ENCODE data around the gene AKIP1. TPM values are rescaled to one million over a fixed set of nuclear protein-coding genes. Genes with fewer than 3 reads are reported as not detected.
"Not testable (repeated sequence)": the region's sequence is repeated elsewhere in the genome, so short reads cannot be mapped to it uniquely, and the experiment has no call there.

Gene AKIP1
- total RNA-seq, 1 donor from 2014 or later = 11.4 TPM

DNA sequence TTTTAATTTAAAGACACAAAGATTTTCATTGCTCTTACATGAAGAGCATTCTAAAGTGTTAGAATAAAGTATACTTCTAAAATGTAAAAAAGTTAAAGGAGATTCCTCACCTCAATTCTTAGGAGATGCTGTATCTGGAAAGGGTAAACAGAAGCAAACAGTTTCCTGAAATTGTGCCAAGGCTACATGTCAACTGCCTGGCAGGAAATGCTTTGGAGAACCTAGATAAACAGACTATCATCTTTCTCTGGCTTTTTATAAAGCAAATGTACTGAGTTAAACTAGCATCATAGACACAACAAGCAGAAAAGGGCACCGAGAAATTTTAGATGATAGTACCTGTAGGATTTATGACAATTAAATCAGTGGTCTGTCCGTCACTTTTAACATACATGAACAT, 24.7 kb upstream of the AKIP1 start:
- intact Hi-C loops (cut with DNase I) = no loop called here
- H3K27me3 ChIP-seq = no peaks in the 10 kb centered on the region
- no peaks in the 10 kb centered on the region for H3K36me3 ChIP-seq
- H3K27ac ChIP-seq = no peak overlapping the region
- DNase-seq (ENCODE audit: low spot score in 2 of 2) = no peak
- H3K4me3 ChIP-seq = no peak overlapping the region
- H3K9me3 ChIP-seq = no peaks in the 10 kb centered on the region
- TF ChIP-seq, protein P1, sequence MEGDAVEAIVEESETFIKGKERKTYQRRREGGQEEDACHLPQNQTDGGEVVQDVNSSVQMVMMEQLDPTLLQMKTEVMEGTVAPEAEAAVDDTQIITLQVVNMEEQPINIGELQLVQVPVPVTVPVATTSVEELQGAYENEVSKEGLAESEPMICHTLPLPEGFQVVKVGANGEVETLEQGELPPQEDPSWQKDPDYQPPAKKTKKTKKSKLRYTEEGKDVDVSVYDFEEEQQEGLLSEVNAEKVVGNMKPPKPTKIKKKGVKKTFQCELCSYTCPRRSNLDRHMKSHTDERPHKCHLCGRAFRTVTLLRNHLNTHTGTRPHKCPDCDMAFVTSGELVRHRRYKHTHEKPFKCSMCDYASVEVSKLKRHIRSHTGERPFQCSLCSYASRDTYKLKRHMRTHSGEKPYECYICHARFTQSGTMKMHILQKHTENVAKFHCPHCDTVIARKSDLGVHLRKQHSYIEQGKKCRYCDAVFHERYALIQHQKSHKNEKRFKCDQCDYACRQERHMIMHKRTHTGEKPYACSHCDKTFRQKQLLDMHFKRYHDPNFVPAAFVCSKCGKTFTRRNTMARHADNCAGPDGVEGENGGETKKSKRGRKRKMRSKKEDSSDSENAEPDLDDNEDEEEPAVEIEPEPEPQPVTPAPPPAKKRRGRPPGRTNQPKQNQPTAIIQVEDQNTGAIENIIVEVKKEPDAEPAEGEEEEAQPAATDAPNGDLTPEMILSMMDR (IDR thresholded peaks at IDR 0.05) = no peak
- H3K4me1 ChIP-seq = no peaks in the 10 kb centered on the region

DNA sequence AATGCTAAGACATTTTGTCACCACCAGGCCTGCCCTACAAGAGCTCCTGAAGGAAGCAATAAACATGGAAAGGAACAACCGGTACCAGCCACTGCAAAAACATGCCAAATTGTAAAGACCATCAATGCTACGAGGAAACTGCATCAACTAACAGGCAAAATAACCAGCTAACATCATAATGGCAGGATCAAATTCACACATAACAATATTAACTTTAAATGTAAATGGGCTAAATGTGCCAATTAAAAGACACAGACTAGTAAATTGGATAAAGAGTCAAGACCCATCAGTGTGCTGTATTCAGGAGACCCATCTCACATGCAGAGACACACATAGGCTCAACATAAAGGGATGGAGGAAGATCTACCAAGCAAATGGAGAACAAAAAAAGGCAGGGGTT, 19.8 kb upstream of the AKIP1 start:
- H3K9me3 ChIP-seq; H3K27ac ChIP-seq; DNase-seq (ENCODE audit: low spot score in 2 of 2); H3K4me1 ChIP-seq; H3K27me3 ChIP-seq; intact Hi-C loops (cut with DNase I); H3K36me3 ChIP-seq; H3K4me3 ChIP-seq: not testable (repeated sequence)

DNA sequence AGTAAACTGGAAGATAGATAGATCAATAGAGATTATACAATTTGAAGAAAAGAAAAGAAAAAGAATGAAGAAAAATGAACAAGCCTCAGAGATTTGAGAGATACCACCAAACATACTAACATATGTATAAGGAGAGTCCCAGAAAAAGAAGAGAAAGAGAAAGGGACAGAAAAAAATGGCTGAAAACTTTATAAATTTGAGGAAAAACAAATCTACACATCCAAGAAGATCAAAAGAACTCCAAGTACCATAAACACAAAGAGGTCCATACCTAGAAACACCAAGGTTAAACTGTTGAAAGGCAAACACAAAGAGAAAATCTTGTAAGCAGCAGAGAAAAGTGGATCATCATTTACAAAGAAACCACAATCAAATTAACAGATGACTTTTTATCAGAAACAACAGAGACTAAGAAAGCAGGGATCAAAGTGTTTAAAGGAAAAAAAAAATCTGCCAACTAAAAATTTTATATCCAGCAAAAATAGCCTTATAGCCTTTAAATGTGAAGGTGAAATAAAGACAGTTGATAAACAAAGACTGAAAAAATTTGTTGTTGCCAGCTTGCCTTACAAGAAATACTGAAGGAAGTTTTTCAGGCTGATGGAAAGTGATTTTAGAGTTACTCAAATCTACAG, 11.8 kb upstream of the AKIP1 start:
- intact Hi-C loops (cut with DNase I) = no loop called here
- Histone ChIP-seq H3K9me3 (peaks cover 8 to 19% of the 10 kb centered on the region in 2 donors), H3K27me3 (no peaks in the 10 kb centered on the region), H3K36me3 (no peaks in the 10 kb centered on the region), H3K4me1 (no peaks in the 10 kb centered on the region), H3K4me3 (no peak overlapping the region), H3K27ac (no peak overlapping the region)
- TF ChIP-seq, protein P1 (IDR thresholded peaks at IDR 0.05) = no peak
- no peak for DNase-seq (ENCODE audit: low spot score in 2 of 2)

DNA sequence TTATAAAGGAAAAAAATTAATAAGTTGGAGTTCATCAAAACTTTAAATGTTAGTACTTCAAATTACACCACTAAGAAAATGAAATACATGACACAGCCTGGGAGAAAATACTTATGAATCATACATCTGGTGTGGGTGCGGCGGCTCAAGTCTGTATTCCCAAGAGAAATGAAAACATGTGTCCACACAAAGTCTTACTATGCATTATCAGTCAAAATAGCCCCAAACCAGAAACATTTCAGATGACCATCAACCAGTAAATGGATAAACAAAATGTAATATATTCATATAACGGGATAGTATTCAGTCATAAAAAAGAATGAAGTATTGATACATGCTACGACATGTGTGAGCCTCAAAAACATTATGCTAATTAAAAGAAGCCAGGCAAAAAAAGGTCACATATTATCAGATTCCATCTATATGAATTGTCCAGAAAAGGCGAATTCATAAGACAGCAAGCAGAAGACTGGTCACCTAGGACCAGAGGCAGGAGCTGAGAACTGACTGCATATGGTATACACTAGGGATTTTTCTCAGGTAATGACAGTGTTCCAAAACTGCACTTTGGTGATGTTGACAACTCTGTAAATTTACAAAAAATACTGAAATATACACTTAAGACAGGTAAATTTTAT, 5.3 kb upstream of the AKIP1 start:
- H3K27ac ChIP-seq = no peak overlapping the region
- no peaks in the 10 kb centered on the region for H3K36me3 ChIP-seq
- peaks cover 0 to 3% of the 10 kb centered on the region in 2 donors for H3K4me1 ChIP-seq
- intact Hi-C loops (cut with DNase I) = loop anchor here (1.0 kb wide), 1 partner anchor 33 kb away; no protein-coding TSS in a partner anchor
- TF ChIP-seq, protein P1 (IDR thresholded peaks at IDR 0.05) = no peak
- H3K27me3 ChIP-seq = no peaks in the 10 kb centered on the region
- H3K4me3 ChIP-seq = no peak overlapping the region
- H3K9me3 ChIP-seq = no peaks in the 10 kb centered on the region
- DNase-seq (ENCODE audit: low spot score in 2 of 2) = no peak

DNA sequence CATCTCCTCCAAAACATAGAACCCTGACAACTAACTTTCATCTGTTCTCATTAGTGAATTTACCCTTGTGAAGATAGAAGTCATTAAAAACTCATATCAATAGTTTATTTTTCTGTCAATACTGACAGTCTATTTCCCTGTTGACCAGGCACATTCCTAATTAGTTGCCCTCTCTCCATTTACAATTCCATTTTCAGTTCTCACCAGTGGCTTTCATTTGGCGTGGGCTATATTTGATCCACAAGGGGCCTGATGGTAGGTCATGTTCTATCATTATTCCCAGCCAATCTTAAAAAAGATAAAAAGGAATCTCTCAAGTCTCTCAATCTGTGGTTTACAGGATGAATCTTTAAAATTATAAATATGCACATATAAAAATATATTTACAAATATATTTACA, 3.9 kb upstream of the AKIP1 start:
- Histone ChIP-seq H3K27ac (no peak overlapping the region), H3K4me3 (no peak overlapping the region), H3K36me3 (no peaks in the 10 kb centered on the region), H3K27me3 (no peaks in the 10 kb centered on the region), H3K9me3 (no peaks in the 10 kb centered on the region), H3K4me1 (peaks cover 0 to 3% of the 10 kb centered on the region in 2 donors)
- TF ChIP-seq, protein P1 (IDR thresholded peaks at IDR 0.05) = no peak
- intact Hi-C loops (cut with DNase I) = no loop called here
- no peak for DNase-seq (ENCODE audit: low spot score in 2 of 2)

DNA sequence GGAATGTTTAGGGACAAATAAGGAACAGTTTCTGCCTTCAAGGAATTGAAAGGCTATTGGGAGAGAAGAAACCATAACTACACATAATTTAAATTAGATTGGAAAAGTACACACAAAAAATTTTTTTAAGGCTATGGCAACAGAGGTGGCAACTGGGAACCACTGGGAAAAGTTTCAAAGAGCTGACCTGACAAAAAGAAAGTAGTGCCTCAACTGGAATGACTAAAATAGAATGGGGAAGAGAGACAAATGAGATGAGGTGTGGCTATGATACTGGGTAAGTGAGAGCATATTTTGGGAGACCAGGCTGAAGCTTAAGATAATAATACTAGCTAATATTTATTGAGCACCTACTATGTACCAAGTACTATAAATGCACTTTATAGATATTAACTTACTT, 2.9 kb upstream of the AKIP1 start:
- Histone ChIP-seq H3K36me3 (no peaks in the 10 kb centered on the region), H3K27ac (no peak overlapping the region), H3K4me1 (peaks cover 3 to 4% of the 10 kb centered on the region in 2 donors), H3K4me3 (no peak overlapping the region), H3K9me3 (no peaks in the 10 kb centered on the region), H3K27me3 (no peaks in the 10 kb centered on the region)
- TF ChIP-seq, protein P1 (IDR thresholded peaks at IDR 0.05) = no peak
- intact Hi-C loops (cut with DNase I) = no loop called here
- DNase-seq (ENCODE audit: low spot score in 2 of 2) = no peak

Data from ascending aorta (tissue), 2 donors.